ENCODE results near the gene TMEM221. TPM values are rescaled to one million over a fixed set of nuclear protein-coding genes. Genes with fewer than 3 reads are reported as not detected.

TMEM221 gene
- total RNA-seq, 4 donors from 2014 or later, result 2.2 to 16.5 (median 3.9) TPM; not detected in 1

- no peak for DNase-seq
- H3K27ac ChIP-seq, result no peak overlapping the region
- no peaks in the 10 kb centered on the region for H3K4me1 ChIP-seq
- no peaks in the 10 kb centered on the region for H3K36me3 ChIP-seq
- H3K9me3 ChIP-seq, result no peaks in the 10 kb centered on the region
- TF ChIP-seq POLR2A (IDR thresholded peaks at IDR 0.05) (no peak), CTCF (IDR thresholded peaks at IDR 0.05) (no peak)
- no peak overlapping the region for H3K4me3 ChIP-seq
- intact Hi-C loops (cut with DNase I; ENCODE audit: low total_unique reads), result no loop called here
- H3K27me3 ChIP-seq, result no peaks in the 10 kb centered on the region
These were observed 39.0 kb upstream of the TMEM221 start for GRCh38 chr19:17487284-17488121.

GRCh38 chr19:17486545-17487240 lies 38.2 kb upstream of the TMEM221 start:
- no peaks in the 10 kb centered on the region for H3K9me3 ChIP-seq
- no peak overlapping the region for H3K27ac ChIP-seq
- intact Hi-C loops (cut with DNase I; ENCODE audit: low total_unique reads), result no loop called here
- H3K4me3 ChIP-seq, result no peak overlapping the region
- TF ChIP-seq CTCF (IDR thresholded peaks at IDR 0.05) (no peak), POLR2A (IDR thresholded peaks at IDR 0.05) (no peak)
- no peaks in the 10 kb centered on the region for H3K36me3 ChIP-seq
- no peaks in the 10 kb centered on the region for H3K4me1 ChIP-seq
- H3K27me3 ChIP-seq, result no peaks in the 10 kb centered on the region
- no peak for DNase-seq

GRCh38 chr19:17484520-17485185 lies 36.2 kb upstream of the TMEM221 start:
- no peak overlapping the region for H3K27ac ChIP-seq
- TF ChIP-seq POLR2A (IDR thresholded peaks at IDR 0.05) (no peak), CTCF (IDR thresholded peaks at IDR 0.05) (no peak)
- H3K4me1 ChIP-seq, result no peaks in the 10 kb centered on the region
- no peaks in the 10 kb centered on the region for H3K27me3 ChIP-seq
- no peak for DNase-seq
- no peaks in the 10 kb centered on the region for H3K9me3 ChIP-seq
- intact Hi-C loops (cut with DNase I; ENCODE audit: low total_unique reads), result no loop called here
- H3K4me3 ChIP-seq, result no peak overlapping the region
- H3K36me3 ChIP-seq, result no peaks in the 10 kb centered on the region

- Histone ChIP-seq H3K4me1 (no peaks in the 10 kb centered on the region), H3K27me3 (no peaks in the 10 kb centered on the region), H3K36me3 (no peaks in the 10 kb centered on the region), H3K9me3 (no peaks in the 10 kb centered on the region), H3K4me3 (no peak overlapping the region), H3K27ac (no peak overlapping the region)
- no peak for DNase-seq
- TF ChIP-seq POLR2A (IDR thresholded peaks at IDR 0.05) (no peak), CTCF (IDR thresholded peaks at IDR 0.05) (no peak)
- intact Hi-C loops (cut with DNase I; ENCODE audit: low total_unique reads), result no loop called here
These were observed 35.1 kb upstream of the TMEM221 start for GRCh38 chr19:17483605-17484002.

Data from uterus (tissue), 4 donors.